ENCODE data around the gene MBD2.

Gene MBD2

DNA sequence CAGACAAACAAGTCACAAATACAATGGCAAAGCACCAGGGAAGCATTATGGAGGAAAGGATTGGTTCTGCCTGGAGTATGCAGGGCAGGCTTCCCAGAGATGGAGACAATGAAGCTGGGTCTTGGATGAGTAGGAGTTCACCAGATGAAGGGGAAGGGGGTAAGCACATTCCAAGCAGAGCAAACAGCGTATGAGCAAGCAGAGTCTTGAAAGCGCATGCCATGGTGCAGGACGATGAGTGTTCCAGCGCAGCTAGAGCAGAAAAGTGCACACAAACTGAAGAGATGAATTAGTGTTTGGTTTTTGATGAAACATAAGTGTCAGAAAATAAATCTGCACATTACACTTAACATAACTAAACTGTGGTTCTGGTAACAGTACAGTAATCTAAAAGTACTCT is 21.6 kb downstream of the MBD2 start:
- DNase-seq (ENCODE audit: low spot score) = no peak

DNA sequence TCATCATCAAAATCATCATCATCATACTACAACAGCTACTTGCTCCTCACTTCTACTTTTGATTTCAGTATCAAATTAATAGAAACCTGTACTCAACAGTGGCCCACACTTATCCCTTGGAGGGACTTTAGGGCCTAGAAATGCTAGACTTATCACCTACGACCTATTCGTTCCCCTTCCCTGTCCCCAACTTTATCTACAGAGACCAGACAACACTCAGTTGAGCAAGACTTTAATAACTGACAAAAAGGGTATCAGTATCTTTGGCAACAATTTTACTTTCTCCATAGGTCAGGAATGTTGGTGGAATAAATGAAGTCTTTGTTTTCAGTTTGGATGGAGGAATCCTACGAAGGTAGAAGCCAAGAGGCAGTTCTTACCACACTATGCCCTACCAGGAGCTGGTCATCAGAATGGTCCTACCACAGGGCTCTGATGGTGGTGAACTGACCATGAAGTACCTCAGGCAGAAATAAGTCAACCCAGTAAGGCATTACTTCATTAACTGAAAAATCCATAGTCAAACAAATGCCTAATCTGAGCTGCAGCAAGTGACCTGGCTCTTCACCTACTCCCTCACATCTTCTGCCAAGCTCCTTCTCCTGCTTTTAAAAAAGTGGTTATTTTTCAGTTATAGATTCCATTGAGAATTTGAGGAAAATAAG is 26.6 kb downstream of the MBD2 start:
- DNase-seq (ENCODE audit: low spot score) = no peak

DNA sequence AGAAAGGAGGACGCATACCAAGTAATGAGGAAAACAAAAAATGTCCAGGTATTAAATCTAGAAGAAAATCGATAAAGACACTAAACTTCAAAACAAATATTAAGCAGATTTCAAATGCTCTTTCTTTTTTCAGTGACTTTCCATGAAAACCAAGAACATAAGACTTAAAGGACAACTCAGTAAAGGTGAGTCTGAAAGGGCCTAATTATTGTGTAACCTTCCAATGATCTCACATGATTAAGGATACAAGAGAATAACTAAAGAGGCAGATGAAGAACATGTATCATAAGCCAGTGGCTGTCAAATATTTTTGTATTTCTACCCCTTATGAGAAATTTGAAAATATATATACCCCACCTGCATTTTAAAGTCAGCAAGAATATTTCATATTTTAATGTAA is 30.7 kb downstream of the MBD2 start:
- DNase-seq (ENCODE audit: low spot score) = no peak

DNA sequence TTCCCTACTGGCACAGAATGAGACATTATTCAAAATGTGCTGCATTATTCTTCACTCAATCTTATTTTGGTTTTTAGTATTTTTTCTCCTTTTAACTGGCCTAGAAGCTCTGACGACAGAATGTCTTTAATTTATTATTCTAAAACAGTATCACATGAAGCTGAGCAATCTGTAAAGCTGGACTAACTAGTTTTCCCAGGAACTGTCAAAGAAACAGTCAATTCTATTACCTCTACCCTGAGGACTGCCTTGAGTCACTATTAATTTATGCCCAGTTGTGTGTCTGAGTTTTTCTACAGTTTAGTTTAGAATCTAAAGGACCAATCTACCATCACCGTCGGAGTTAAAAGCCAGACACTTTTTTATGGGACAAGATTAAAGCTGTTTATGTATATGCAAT is 31.6 kb downstream of the MBD2 start:
- no peak for DNase-seq (ENCODE audit: low spot score)

DNA sequence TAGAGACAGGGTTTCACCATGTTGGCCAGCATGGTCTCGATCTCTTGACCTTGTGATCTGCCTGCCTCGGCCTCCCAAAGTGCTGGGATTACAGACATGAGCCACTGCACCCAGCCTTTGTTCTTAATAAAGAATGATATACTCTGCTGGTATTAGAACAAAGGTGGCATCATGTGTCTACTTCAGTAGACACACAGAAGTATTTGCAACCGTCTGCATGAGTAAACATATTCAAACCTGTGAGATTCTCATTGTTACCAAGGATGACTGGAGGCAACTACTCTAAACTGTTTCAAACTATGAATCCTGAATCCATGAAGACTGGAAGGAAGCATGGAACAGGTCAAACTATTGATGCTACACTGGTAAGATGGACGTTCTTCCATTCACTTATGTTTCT is 32.1 kb downstream of the MBD2 start:
- no peak for DNase-seq (ENCODE audit: low spot score)

DNA sequence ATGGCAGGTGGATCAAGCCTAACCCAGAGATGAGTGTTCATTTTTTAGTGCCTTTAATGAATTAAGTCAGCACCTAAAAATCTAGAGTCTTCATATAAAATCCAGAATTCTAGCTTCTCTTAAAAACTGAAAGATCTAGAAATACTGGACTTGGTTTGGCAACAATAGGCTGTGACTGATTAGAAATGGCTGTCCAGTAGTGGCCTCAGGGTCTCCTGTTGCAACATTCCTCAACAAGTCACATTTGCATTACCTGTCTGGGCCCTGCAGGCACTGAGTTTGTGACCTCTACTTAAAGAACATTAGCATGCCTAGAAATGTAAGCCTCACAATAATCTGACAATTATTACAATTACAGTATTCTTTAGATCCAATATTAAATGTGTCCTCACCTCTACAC is 33.1 kb downstream of the MBD2 start:
- DNase-seq (ENCODE audit: low spot score) = no peak

DNA sequence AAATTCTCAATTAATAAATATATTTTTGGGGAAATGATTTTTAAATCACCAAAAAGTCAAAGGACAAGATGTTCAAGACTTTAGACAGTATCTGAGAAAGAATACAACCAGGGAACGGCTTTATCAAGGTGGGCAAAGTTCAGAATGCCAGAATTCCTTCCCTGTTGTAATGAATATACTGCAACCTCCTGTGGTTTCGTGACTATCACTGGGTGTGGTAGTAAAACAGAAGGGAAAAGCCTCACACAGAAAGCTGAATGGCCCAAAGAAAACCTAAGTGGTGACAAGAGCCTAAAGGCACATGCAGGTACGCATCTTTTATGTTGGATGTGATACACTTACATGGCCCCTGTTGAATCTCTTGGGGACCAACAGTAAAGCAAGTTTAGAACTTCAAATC is 37.1 kb downstream of the MBD2 start:
- DNase-seq (ENCODE audit: low spot score) = no peak

DNA sequence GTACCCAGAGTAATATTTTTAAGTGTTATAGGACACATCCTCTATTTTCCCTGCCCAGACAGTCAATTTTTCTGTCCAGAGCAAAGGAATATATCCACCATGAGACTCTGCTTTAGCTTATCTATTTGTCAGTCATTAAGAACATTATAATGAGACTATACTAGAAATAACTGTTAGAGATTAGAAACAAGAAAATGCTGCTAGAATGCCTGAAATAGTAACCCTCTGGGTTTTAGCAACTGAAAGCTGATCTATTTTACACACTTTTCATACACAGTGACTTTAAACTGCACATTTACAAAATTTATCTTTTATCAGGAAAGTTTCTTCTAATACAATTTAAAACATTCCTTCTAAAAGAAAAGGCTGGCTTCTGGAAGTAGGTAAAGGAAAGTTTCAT is 39.6 kb downstream of the MBD2 start:
- DNase-seq (ENCODE audit: low spot score) = no peak

DNA sequence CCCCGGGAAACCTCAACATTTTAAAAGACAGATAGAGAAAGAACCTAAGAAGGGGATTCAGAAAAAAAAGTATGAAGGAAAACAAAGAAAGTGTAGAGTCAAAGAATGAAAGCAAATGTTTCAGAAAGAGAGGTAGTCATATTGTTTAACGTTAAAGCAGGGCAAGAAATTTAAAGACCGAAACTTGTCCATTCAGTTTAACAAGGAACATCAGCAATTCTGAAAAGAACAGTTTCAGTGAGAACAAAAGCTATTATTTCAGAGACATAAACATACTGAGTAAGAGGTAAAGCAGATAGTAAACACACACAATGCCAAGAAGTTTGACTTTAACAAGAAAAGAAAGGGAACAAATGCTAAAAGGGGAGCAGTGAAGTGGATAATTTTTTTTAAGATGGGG is 41.1 kb downstream of the MBD2 start:
- DNase-seq (ENCODE audit: low spot score) = no peak

DNA sequence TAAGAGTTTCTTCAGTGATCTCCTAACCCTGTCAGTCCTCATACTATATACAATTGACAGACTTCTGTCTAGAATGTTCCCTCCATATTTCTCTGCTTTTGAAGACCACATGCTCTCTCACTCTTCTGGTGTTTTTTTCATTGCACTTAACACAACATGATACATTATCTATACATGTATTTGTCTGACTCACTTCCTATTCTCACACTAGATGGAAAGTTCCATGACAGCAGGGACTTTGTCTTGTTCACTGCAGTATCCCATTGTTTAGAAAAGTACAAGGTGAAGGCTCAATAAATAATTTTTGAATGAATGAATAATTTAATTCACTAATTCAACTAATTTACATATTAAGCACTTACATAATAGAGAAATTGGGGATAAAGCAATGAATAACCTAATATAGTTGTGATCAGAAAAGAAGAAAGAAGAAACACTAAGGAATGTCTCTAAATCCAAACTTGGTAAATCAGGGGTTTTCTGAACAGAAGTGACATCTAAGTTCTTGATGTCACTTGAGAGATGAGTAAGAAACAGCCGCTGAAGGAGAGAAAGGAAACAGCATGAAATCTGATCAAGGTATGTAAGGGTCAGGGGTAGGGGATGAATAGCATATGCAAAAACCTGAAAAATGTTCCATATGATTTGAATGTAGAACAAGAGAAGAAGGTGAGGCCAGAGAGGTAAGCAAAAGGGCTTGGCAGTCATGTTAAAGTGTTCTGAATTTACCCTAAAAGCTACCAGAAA is 42.4 kb downstream of the MBD2 start:
- DNase-seq (ENCODE audit: low spot score) = no peak

DNA sequence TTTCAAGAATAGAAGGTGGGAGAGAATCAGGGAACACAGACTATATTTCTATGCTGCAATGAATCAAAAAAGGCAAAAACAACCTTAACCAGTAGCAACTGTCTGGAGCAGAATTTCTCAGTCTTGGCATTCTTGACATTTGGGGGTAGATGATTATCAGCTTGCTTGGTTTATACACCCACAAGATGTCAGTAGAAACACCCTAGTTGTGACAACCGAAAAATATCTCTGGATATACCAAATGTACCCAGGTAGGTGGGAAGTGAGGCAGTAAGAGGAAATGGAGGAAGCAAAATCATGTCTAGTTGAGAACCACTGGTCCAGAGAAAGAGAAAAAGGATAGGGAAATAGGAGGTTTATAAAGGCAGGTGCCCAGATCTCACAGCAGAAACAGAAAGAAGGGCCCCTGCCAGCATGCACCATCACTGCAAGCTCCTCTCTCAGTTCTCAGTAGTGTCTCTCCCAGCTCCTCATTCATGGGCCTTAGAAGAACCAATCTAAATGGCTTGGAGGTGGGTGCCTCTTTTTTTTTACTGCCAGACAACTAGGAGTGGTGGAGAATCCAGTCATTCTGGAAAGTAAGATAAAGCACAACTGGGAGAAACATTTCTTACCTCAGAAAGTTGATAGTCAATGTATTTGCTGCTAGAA is 50.4 kb downstream of the MBD2 start:
- no peak for DNase-seq (ENCODE audit: low spot score)

DNA sequence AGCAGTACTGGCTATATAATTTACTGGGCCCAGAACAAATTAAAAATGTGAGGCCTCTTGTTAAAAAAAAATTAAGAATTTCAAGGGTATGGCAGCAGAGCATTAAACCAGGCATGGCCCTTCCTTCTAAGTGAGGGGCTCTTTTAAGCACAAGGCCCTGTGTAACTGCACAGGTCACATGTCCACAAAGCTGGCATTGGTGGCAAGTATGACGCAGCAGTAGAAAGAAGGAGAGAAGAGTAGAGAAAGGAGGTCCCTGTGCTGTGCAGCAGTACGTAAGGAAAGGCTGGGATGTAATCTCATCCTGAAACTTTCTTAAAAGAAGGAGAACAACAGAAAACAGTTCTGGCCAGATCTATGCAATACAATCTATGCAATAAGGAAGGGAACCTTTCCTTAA is 51.2 kb downstream of the MBD2 start:
- no peak for DNase-seq (ENCODE audit: low spot score)

DNA sequence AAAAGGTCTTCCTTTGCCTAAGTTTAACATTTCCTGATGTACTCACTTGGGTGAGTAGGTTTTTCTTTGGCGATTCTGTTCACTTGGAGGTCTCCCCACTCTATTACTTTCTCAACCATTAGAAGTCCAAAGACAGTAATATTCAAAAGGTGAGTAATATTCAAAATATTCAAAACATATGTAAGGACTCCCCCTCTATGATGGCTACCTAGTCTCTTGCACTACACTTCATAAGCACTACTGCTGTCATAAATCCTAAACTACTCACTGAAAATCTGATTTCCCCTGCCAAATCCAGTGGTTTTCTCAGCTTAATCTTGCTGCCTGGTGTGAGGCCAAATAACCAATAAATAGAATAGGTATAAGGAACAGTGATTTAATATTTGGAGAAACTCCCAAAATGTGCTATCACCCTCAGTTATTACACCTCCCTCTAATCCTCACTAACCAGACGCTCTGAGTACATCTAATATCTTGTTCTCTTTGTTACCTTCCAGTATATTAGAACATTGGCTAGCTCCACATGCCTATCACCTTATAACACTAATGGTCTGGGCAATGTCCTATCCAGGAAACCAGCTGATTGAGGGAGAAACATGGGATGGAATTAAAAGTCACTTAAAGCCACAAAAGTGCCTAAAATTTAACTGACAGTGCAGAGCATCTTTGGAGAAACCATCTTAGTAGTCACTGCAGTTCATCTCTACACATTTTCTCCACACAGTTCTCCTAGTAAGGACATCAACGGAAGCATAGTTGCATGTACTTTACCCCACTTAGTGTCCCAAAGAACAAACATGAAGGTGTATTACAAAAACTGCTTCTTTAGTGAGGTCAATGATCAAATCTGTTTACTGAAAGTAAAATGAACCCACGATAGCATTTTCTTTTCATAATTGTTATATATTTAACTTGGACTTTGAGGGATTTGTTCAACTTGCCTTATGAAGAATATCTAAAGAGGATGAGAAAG is 54.8 kb downstream of the MBD2 start:
- DNase-seq (ENCODE audit: low spot score) = peak; percentile 22

DNA sequence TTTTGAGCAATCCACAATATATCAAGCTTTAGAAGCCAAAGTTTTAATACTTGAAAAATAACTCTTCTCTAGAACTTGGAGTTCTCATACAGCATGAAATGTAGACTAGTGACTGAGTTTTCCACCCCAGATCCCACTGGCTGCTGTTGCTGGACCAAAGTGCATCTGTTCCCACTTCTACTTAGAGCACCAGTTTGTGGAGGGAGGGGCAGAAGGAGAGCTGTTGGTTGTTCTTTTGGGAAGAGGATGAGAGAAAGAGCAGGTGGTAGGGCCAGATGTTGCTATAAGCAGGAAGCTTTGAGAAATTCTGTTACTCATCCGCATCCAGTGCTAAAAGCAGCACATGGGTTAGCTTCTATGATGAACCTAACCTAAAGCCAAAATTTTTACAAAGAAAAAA is 59.0 kb downstream of the MBD2 start:
- DNase-seq (ENCODE audit: low spot score) = no peak

DNA sequence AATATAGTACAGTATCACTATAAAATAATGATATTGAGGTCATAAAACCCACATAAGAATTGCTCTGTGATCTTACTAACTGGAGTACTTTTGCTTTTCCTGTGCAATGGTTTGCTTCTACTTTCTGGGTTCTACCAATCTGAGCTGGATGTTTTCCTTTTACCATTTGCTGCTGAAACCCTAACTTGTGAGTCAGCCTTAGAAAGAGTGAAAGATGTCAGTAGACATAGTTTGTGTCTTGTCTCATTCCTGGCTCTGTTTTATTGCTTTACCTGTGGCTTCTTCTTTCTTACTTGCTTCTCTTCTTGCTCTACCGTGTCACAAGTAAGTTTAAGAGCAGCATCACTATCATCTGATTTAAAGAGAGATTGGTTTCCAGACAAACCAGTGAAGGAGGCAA is 61.0 kb downstream of the MBD2 start:
- no peak for DNase-seq (ENCODE audit: low spot score)

DNA sequence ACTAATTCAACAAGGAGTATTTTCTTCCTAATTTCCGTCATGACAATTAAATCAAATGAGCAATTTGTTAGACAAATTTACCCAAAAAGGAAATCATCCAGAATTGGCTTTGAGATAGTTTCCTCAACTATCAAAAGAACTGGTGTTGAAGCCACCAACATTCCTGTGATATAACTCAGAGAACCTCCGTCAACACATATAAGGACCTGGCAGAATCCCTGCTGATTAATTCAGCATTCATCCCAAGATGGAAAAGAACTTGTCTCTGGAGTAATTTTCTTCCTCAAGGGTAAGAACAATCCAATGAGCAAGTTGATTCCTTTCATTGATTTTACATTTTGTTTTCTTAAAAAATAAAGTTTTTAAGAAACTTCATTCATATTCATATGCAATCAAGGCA is 62.0 kb downstream of the MBD2 start:
- peak; percentile 81 for DNase-seq (ENCODE audit: low spot score)

DNA sequence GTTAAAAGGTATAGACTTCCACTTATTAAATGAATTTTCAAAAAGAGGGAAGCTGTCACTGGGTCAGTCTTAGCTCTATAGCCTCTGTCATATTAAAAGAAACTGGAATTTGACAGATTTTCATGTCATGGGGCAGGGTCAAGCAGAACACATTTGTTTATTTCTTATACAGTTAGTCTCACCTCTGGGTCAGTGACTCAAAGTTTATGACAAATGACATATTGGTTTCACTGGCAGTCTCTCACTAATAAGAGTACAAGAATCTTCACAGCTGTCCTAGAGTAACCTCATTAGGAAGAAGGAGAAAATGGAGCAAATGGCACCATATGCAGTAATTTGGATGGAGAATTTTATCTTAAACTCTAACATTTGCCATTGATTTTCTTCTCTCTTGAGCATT is 63.2 kb downstream of the MBD2 start:
- DNase-seq (ENCODE audit: low spot score) = no peak

DNA sequence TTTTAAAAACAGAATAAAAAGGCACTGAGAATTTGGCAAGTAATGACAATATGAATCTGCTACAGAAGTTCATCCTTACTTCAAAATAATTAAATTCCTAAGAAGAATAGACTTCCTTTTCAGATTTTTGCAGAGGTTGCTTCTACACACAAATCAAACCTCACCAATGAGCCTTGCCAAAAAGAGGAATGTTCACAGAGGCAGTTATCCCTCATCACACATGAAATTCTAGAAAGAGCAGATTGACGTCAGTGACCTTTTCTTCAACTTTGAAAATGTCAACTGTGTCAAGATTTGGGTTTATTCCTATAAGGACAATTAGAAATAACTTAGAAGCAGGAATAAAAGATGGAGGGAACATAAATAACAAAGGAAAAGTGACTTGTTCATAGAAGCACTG is 64.6 kb downstream of the MBD2 start:
- no peak for DNase-seq (ENCODE audit: low spot score)

DNA sequence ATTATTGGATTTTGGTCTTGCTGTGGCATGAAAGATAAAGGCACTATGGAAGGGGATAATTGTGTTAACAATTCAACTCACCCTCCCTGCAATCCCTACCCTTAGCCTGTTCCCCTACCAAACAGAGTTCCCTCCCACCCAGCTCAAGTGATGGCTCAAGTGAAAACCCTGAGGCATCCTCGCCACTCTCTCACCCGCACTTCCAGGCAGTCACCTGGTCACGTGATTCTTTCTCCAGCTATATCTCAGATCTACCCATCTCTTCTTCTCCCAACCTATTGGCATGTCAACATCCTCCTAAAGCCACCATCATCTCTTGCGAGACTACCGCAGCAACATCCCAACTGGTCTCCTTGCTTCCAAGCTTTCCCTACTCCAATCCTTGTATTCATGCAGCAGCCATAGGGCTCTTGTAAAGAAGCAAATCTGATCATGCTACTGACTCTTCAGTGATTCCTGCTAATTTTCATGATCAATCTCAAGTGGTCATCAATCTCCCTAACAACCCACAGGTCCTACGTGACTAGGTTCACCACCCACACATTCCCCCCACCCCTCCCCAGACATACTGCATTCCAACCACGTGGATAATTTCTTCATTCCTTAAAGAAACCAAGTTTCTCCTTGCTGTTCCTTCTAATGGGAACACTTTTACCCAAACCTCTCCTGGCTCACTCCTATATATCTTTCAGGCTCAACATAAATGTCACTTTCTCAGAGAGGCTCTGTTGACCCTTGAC is 66.7 kb downstream of the MBD2 start:
- no peak for DNase-seq (ENCODE audit: low spot score)

DNA sequence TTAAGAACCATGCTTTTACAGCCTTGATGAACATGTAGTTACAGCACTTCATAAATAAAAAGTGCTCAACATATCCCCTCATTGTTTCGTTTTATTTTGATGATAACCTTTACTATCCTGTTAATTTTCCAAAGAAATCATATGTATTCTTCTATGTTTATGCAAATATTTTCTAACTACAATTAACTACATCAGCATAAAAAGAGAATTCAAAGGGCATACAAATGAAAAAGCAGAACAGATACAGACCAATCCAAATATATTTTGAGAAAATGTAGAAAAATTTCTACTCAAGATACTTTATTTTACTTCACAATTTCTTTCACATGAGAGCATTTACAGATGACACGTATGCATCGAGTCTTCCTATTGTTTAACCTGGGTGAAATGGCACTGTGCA is 69.1 kb downstream of the MBD2 start:
- DNase-seq (ENCODE audit: low spot score) = no peak

DNA sequence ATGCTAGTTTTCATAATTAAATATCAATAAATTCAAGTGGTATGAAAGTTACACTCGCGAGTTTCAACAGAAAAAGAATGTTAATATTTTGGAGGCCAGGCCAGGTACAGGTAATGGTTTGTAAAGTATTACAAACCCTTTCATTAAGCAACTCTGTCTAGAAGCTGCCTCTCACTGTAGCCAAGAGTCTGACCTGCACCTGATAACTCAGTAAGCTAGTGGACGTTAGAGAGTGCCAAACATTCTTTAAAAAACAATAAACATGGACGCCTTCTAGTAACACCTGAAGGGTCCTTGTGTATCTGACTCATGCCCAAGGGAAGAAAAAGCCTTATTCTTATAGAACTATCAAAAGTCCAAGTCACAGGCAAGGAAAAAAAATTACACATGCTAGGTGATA is 70.2 kb downstream of the MBD2 start:
- no peak for DNase-seq (ENCODE audit: low spot score)

DNA sequence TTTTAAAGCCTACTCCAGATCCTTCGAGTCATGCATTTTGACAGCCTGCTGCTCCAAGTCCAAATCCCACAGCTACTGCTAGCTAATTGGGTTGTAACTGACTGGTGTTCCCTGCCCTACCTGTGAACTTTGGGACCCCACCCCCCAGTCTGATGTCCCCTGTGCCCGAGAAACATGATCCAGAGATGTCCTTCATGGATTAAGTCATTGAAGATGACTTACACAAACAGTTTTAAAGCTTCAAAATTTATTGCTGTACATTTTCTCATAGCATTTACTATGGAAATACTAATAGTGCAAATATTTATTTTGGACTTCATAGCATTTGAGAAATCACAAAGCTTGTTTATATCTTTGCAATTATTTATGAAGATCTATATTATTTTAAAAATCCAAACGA is 73.1 kb downstream of the MBD2 start:
- DNase-seq (ENCODE audit: low spot score) = no peak

Data from GM03348 (cell line).